Parathyroid adenoma (tissue), 2 donors: ENCODE measurements around the gene GLOD4.

Experiments
- H2AFZ ChIP-seq: fragments of 300-600 bp; sonication (generic); one replicate; pipeline ENCODE4 v1.7.0; 2017; ENCODE audit warnings: antibody characterized with exemption, mild to moderate bottlenecking
- H3K27ac ChIP-seq: fragments of 300-600 bp; sonication (generic); one replicate; pipeline ENCODE4 v1.7.0; 2017
- H3K27me3 ChIP-seq: fragments of 300-600 bp; sonication (generic); one replicate; pipeline ENCODE4 v1.7.0; 2017; ENCODE audit warnings: low read length; ENCODE audit not compliant: control insufficient read depth, insufficient read depth
- H3K36me3 ChIP-seq: fragments of 300-600 bp; sonication (generic); one replicate; pipeline ENCODE4 v1.7.0; 2017; ENCODE audit warnings: low read length; ENCODE audit not compliant: control insufficient read depth, insufficient read depth
- H3K4me1 ChIP-seq: fragments of 300-600 bp; sonication (generic); one replicate; pipeline ENCODE4 v1.7.0; 2017; ENCODE audit warnings: control low read depth
- H3K4me2 ChIP-seq: fragments of 300-600 bp; sonication (generic); one replicate; pipeline ENCODE4 v1.7.0; 2017; ENCODE audit warnings: low read length
- H3K4me3 ChIP-seq: fragments of 300-600 bp; sonication (generic); one replicate; pipeline ENCODE4 v1.7.0; 2017; ENCODE audit warnings: low read depth, low read length
- H3K79me2 ChIP-seq: fragments of 300-600 bp; sonication (generic); one replicate; pipeline ENCODE4 v1.7.0; 2017; ENCODE audit warnings: control low read depth
- H3K9ac ChIP-seq: fragments of 300-600 bp; sonication (generic); one replicate; pipeline ENCODE4 v1.7.0; 2017; ENCODE audit warnings: mild to moderate bottlenecking
- H3K9me3 ChIP-seq: fragments of 300-600 bp; sonication (generic); one replicate; pipeline ENCODE4 v1.7.0; 2017; ENCODE audit warnings: low read length; ENCODE audit not compliant: control insufficient read depth
- TF ChIP-seq, protein P1 (sequence below): fragments of 300-600 bp; sonication (generic); IDR thresholded peaks from one replicate; pipeline ENCODE4 v1.7.0; 2017; ENCODE audit warnings: antibody characterized with exemption, mild to moderate bottlenecking
- donor health status: primary hyperparathyroidism.

The GLOD4 gene

GRCh38 chr17:802901-803881, 21.1 kb upstream of the GLOD4 start:
- no peak overlapping the region for H2AFZ ChIP-seq
- H3K4me1 ChIP-seq = no peaks in the 10 kb centered on the region
- no peak overlapping the region for H3K4me2 ChIP-seq
- H3K36me3 ChIP-seq = no peaks in the 10 kb centered on the region
- TF ChIP-seq, protein P1, sequence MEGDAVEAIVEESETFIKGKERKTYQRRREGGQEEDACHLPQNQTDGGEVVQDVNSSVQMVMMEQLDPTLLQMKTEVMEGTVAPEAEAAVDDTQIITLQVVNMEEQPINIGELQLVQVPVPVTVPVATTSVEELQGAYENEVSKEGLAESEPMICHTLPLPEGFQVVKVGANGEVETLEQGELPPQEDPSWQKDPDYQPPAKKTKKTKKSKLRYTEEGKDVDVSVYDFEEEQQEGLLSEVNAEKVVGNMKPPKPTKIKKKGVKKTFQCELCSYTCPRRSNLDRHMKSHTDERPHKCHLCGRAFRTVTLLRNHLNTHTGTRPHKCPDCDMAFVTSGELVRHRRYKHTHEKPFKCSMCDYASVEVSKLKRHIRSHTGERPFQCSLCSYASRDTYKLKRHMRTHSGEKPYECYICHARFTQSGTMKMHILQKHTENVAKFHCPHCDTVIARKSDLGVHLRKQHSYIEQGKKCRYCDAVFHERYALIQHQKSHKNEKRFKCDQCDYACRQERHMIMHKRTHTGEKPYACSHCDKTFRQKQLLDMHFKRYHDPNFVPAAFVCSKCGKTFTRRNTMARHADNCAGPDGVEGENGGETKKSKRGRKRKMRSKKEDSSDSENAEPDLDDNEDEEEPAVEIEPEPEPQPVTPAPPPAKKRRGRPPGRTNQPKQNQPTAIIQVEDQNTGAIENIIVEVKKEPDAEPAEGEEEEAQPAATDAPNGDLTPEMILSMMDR = no peak
- H3K27me3 ChIP-seq = no peaks in the 10 kb centered on the region
- H3K9ac ChIP-seq = no peak overlapping the region
- no peak overlapping the region for H3K4me3 ChIP-seq
- H3K79me2 ChIP-seq = no peaks in the 10 kb centered on the region
- H3K9me3 ChIP-seq = no peaks in the 10 kb centered on the region
- no peak overlapping the region for H3K27ac ChIP-seq

DNA sequence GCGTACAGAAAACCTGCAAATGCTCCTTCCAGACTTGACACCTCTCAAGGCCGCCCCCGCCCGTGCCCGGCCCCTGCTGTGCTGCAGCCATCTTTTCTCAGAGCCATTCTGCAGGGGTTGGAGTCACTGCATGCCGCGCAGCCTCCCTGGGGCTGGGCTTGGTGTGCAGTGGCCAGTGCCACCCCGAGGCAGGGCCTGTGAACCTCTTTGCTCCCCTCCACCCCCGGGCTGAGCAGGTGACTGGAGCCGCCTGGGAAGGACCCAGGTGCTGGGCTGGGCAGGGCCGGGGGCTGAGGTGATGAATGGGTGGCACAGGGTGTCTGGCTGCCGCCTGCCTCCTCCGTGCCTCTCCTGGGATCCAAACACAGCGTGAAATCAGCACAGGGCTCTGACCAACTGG, 20.4 kb upstream of the GLOD4 start:
- Histone ChIP-seq H3K27me3 (no peaks in the 10 kb centered on the region), H3K27ac (no peak overlapping the region), H3K9ac (no peak overlapping the region), H2AFZ (no peak overlapping the region), H3K36me3 (no peaks in the 10 kb centered on the region), H3K9me3 (no peaks in the 10 kb centered on the region), H3K4me3 (no peak overlapping the region), H3K4me2 (no peak overlapping the region), H3K4me1 (no peaks in the 10 kb centered on the region), H3K79me2 (no peaks in the 10 kb centered on the region)
- TF ChIP-seq, protein P1 = no peak

- H3K4me2 ChIP-seq = no peak overlapping the region
- H3K36me3 ChIP-seq = no peaks in the 10 kb centered on the region
- no peak overlapping the region for H3K4me3 ChIP-seq
- H3K4me1 ChIP-seq = no peaks in the 10 kb centered on the region
- TF ChIP-seq, protein P1 = no peak
- H2AFZ ChIP-seq = no peak overlapping the region
- no peaks in the 10 kb centered on the region for H3K27me3 ChIP-seq
- no peak overlapping the region for H3K27ac ChIP-seq
- no peaks in the 10 kb centered on the region for H3K79me2 ChIP-seq
- H3K9ac ChIP-seq = no peak overlapping the region
- H3K9me3 ChIP-seq = no peaks in the 10 kb centered on the region
These were observed 19.6 kb upstream of the GLOD4 start for GRCh38 chr17:801660-802059.

DNA sequence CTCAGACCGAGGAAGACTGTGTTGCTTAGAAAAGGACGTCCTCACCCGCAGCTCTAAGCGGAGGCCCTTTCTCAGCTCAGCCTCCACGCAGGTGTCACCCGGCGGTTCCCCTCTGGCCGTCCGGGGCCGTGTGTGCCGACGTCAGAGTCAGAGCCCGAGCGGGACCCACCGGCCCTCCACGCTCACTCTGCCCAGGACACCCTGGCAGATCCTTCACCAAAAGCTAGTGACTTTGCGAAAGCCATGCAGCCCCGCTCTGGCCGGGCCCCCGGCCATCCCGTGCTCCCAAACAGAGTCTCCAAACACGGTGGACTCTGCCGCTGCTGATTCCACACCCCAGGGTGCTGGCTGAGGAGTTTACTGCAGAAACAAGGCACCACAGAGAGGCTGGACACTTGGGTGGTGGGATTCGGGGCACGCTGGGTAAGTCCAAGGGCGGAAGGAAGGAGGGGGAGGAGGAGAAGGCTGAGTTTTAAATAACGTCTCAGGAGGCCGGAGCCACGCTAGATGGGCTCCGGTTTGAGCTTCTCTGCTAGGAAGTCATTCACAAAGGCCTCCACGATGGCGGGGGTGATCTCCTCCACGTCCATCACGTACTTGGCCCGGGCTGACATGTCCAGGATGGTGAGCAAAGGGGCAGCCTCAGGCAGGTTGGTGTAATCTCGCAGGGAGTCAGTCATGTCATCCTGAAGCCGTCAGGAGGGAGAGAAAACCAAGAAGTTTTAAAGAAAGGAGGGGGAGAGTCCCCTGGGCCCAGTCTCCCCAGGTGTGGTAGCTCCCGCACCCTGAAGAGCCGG, 18.6 kb upstream of the GLOD4 start:
- Histone ChIP-seq H3K36me3 (no peaks in the 10 kb centered on the region), H3K9ac (no peak overlapping the region), H3K4me1 (no peaks in the 10 kb centered on the region), H3K9me3 (no peaks in the 10 kb centered on the region), H3K4me3 (no peak overlapping the region), H2AFZ (no peak overlapping the region), H3K27ac (no peak overlapping the region), H3K79me2 (no peaks in the 10 kb centered on the region), H3K27me3 (no peaks in the 10 kb centered on the region), H3K4me2 (no peak overlapping the region)
- TF ChIP-seq, protein P1 = no peak
